Measurements from ENCODE around the gene CRPPA. TPM values are rescaled to one million over a fixed set of nuclear protein-coding genes. Genes with fewer than 3 reads are reported as not detected.
"Not testable (repeated sequence)": the region's sequence is repeated elsewhere in the genome, so short reads cannot be mapped to it uniquely, and the experiment has no call there.

The CRPPA gene
- total RNA-seq, 3 donors from 2014 or later (not counting 1 experiment from before 2014, with no cell fraction given): 2.1 to 4.7 (median 2.5) TPM

GRCh38 chr7:16455591-16455990, 34.3 kb upstream of the CRPPA start:
- no peak for TF ChIP-seq CTCF (IDR thresholded peaks at IDR 0.05)
- no peaks in the 10 kb centered on the region for H3K36me3 Mint-ChIP-seq
- H3K27ac Mint-ChIP-seq: no peak overlapping the region
- Histone ChIP-seq H3K4me1 (ENCODE audit: control insufficient read depth, insufficient read depth, low read length) (no peaks in the 10 kb centered on the region), H3K36me3 (ENCODE audit: control insufficient read depth, insufficient read depth, low read length) (no peaks in the 10 kb centered on the region), H3K27me3 (ENCODE audit: control insufficient read depth, insufficient read depth, low read length) (no peaks in the 10 kb centered on the region), H3K27ac (ENCODE audit: low read length) (no peak overlapping the region), H3K9me3 (ENCODE audit: control insufficient read depth, insufficient read depth, low read length) (no peaks in the 10 kb centered on the region), H3K4me3 (ENCODE audit: low read length) (no peak overlapping the region)
- intact Hi-C loops (cut with micrococcal nuclease): no loop called here
- H3K27me3 Mint-ChIP-seq (ENCODE audit: low read depth in 2 of 2): no peaks in the 10 kb centered on the region
- H3K4me1 Mint-ChIP-seq: peaks cover 9 to 10% of the 10 kb centered on the region in 2 donors
- peaks cover 0 to 2% of the 10 kb centered on the region in 2 donors for H3K9me3 Mint-ChIP-seq
- DNase-seq (no peak), ATAC-seq (no peak)
- WGBS (ENCODE audit: insufficient coverage): no CpG with 5 or more reads among the region's 1 CpG
- peak overlapping the region; percentile 18 for H3K4me3 Mint-ChIP-seq

GRCh38 chr7:16450366-16450765, 29.0 kb upstream of the CRPPA start:
- no peaks in the 10 kb centered on the region for H3K4me1 ChIP-seq (ENCODE audit: control insufficient read depth, insufficient read depth, low read length)
- H3K27ac Mint-ChIP-seq: no peak overlapping the region
- no peaks in the 10 kb centered on the region for H3K27me3 Mint-ChIP-seq (ENCODE audit: low read depth in 2 of 2)
- 78% methylated on average over 5 of the region's 6 CpGs for WGBS (ENCODE audit: insufficient coverage)
- H3K9me3 Mint-ChIP-seq: no peaks in the 10 kb centered on the region
- intact Hi-C loops (cut with micrococcal nuclease): no loop called here
- no peak overlapping the region for H3K4me3 ChIP-seq (ENCODE audit: low read length)
- no peaks in the 10 kb centered on the region for H3K9me3 ChIP-seq (ENCODE audit: control insufficient read depth, insufficient read depth, low read length)
- no peaks in the 10 kb centered on the region for H3K27me3 ChIP-seq (ENCODE audit: control insufficient read depth, insufficient read depth, low read length)
- no peak for TF ChIP-seq CTCF (IDR thresholded peaks at IDR 0.05)
- no peak for ATAC-seq
- no peaks in the 10 kb centered on the region for H3K36me3 ChIP-seq (ENCODE audit: control insufficient read depth, insufficient read depth, low read length)
- no peak overlapping the region for H3K27ac ChIP-seq (ENCODE audit: low read length)
- peaks cover 2 to 4% of the 10 kb centered on the region in 2 donors for H3K4me1 Mint-ChIP-seq
- DNase-seq: no peak
- H3K36me3 Mint-ChIP-seq: no peaks in the 10 kb centered on the region
- no peak overlapping the region for H3K4me3 Mint-ChIP-seq

- Mint-ChIP-seq H3K9me3 (no peaks in the 10 kb centered on the region), H3K4me3 (no peak overlapping the region), H3K4me1 (no peaks in the 10 kb centered on the region), H3K36me3 (no peaks in the 10 kb centered on the region), H3K27me3 (ENCODE audit: low read depth in 2 of 2) (no peaks in the 10 kb centered on the region), H3K27ac (no peak overlapping the region)
- H3K27me3 ChIP-seq (ENCODE audit: control insufficient read depth, insufficient read depth, low read length): no peaks in the 10 kb centered on the region
- H3K9me3 ChIP-seq (ENCODE audit: control insufficient read depth, insufficient read depth, low read length): no peaks in the 10 kb centered on the region
- intact Hi-C loops (cut with micrococcal nuclease): no loop called here
- no CpG with 5 or more reads among the region's 1 CpG for WGBS (ENCODE audit: insufficient coverage)
- DNase-seq (no peak), ATAC-seq (no peak)
- TF ChIP-seq CTCF (IDR thresholded peaks at IDR 0.05): no peak
- no peak overlapping the region for H3K4me3 ChIP-seq (ENCODE audit: low read length)
- no peak overlapping the region for H3K27ac ChIP-seq (ENCODE audit: low read length)
- H3K4me1 ChIP-seq (ENCODE audit: control insufficient read depth, insufficient read depth, low read length): no peaks in the 10 kb centered on the region
- no peaks in the 10 kb centered on the region for H3K36me3 ChIP-seq (ENCODE audit: control insufficient read depth, insufficient read depth, low read length)
Measured at GRCh38 chr7:16447876-16448275, 26.5 kb upstream of the CRPPA start.

- intact Hi-C loops (cut with micrococcal nuclease): no loop called here
- WGBS (ENCODE audit: insufficient coverage): no CpG with 5 or more reads among the region's 1 CpG
- H3K4me3 ChIP-seq (ENCODE audit: low read length): no peak overlapping the region
- Mint-ChIP-seq H3K27me3 (ENCODE audit: low read depth in 2 of 2) (no peaks in the 10 kb centered on the region), H3K27ac (no peak overlapping the region), H3K4me1 (no peaks in the 10 kb centered on the region), H3K9me3 (no peaks in the 10 kb centered on the region), H3K4me3 (no peak overlapping the region), H3K36me3 (no peaks in the 10 kb centered on the region)
- H3K4me1 ChIP-seq (ENCODE audit: control insufficient read depth, insufficient read depth, low read length): no peaks in the 10 kb centered on the region
- no peaks in the 10 kb centered on the region for H3K9me3 ChIP-seq (ENCODE audit: control insufficient read depth, insufficient read depth, low read length)
- TF ChIP-seq CTCF (IDR thresholded peaks at IDR 0.05): no peak
- H3K36me3 ChIP-seq (ENCODE audit: control insufficient read depth, insufficient read depth, low read length): no peaks in the 10 kb centered on the region
- DNase-seq: no peak
- no peak overlapping the region for H3K27ac ChIP-seq (ENCODE audit: low read length)
- no peak for ATAC-seq
- H3K27me3 ChIP-seq (ENCODE audit: control insufficient read depth, insufficient read depth, low read length): no peaks in the 10 kb centered on the region
Measured at GRCh38 chr7:16446508-16446907, 25.2 kb upstream of the CRPPA start.

GRCh38 chr7:16443871-16444270, 22.5 kb upstream of the CRPPA start:
- H3K4me1 ChIP-seq (ENCODE audit: control insufficient read depth, insufficient read depth, low read length); H3K36me3 ChIP-seq (ENCODE audit: control insufficient read depth, insufficient read depth, low read length); H3K27ac Mint-ChIP-seq; H3K27ac ChIP-seq (ENCODE audit: low read length); H3K4me3 ChIP-seq (ENCODE audit: low read length); H3K9me3 Mint-ChIP-seq; H3K4me3 Mint-ChIP-seq; DNase-seq; intact Hi-C loops (cut with micrococcal nuclease); H3K36me3 Mint-ChIP-seq; H3K9me3 ChIP-seq (ENCODE audit: control insufficient read depth, insufficient read depth, low read length); H3K27me3 Mint-ChIP-seq (ENCODE audit: low read depth in 2 of 2); ATAC-seq; H3K4me1 Mint-ChIP-seq; H3K27me3 ChIP-seq (ENCODE audit: control insufficient read depth, insufficient read depth, low read length): not testable (repeated sequence)
- WGBS (ENCODE audit: insufficient coverage): no CpG with 5 or more reads among the region's 2 CpGs

All from natural killer cell (primary cell).